IMR-90 (cell line): Measurements from ENCODE around the gene FBXL13. TPM values are rescaled to one million over a fixed set of nuclear protein-coding genes. Genes with fewer than 3 reads are reported as not detected.

Experiments used
- ATAC-seq: fragments of 200-7000 bp; cut with Tn5 transposase; 2 replicates; pipeline ENCODE4 v1.9.1; 2020; ENCODE audit warnings: low read depth, mild to moderate bottlenecking, moderate library complexity
- BruUV-seq: library from RNA; stranded (reverse); fragments of 400-500 nt; replicated peaks from 2 replicates; lab custom pipeline; 2021; lab: Mats Ljungman, UMichigan
- CTCF ChIA-PET: fragments of 300-600 bp; formaldehyde crosslinking; extraction: SDS; loops from one replicate; lab custom pipeline; 2021; ENCODE audit warnings: antibody characterized with exemption; lab: Yijun Ruan, JAX
- POLR2A ChIA-PET: fragments of 300-600 bp; sonication (Branson Sonifier 250); formaldehyde crosslinking; loops from one replicate; lab custom pipeline; 2022; ENCODE audit warnings: antibody characterized with exemption; ENCODE audit not compliant: unreplicated experiment; lab: Charles Lee
- DNase-seq: peaks from one replicate; pipeline ENCODE4 v3.0.0; 2013
- H2AFZ ChIP-seq: replicated peaks from 2 replicates; pipeline ENCODE3; 2013; ENCODE audit warnings: low read length, mild to moderate bottlenecking; ENCODE audit not compliant: poor library complexity
- H2AK5ac ChIP-seq: 2 replicates; pipeline ENCODE4 v1.6.1; 2013; ENCODE audit warnings: low read depth, low read length, inconsistent platforms
- H2AK9ac ChIP-seq: replicated peaks from 2 replicates; pipeline ENCODE3; 2013; ENCODE audit warnings: mild to moderate bottlenecking, low read depth, low read length, moderate library complexity; ENCODE audit not compliant: poor library complexity
- H2BK120ac ChIP-seq: 2 replicates; pipeline ENCODE4 v1.6.1; 2013; ENCODE audit warnings: low read depth, low read length, inconsistent platforms
- H2BK15ac ChIP-seq: 3 replicates; pipeline ENCODE4 v1.6.1; 2013; ENCODE audit warnings: low read depth, low read length, inconsistent platforms
- H2BK20ac ChIP-seq: 2 replicates; pipeline ENCODE4 v1.6.1; 2013; ENCODE audit warnings: low read depth, mild to moderate bottlenecking, inconsistent platforms, low read length, moderate library complexity
- H2BK5ac ChIP-seq: 2 replicates; pipeline ENCODE4 v1.6.1; 2013; ENCODE audit warnings: mild to moderate bottlenecking, low read depth, low read length, inconsistent platforms; ENCODE audit not compliant: poor library complexity, severe bottlenecking
- H3K14ac ChIP-seq: replicated peaks from 2 replicates; pipeline ENCODE4 v1.6.1; 2013; ENCODE audit warnings: low read depth, low read length, inconsistent platforms
- H3K18ac ChIP-seq: 2 replicates; pipeline ENCODE4 v1.6.1; 2013; ENCODE audit warnings: low read depth, low read length, control low read depth
- H3K23ac ChIP-seq: 2 replicates; pipeline ENCODE4 v1.6.1; 2013; ENCODE audit warnings: low read depth, low read length, inconsistent platforms
- H3K27ac ChIP-seq: 2 replicates; pipeline ENCODE4 v1.5.1; 2013; ENCODE audit warnings: mild to moderate bottlenecking, control low read depth, low read length; ENCODE audit not compliant: insufficient read depth
- H3K27me3 ChIP-seq: 2 replicates; pipeline ENCODE4 v1.6.1; 2013; ENCODE audit warnings: low read length; ENCODE audit not compliant: control insufficient read depth, insufficient read depth
- H3K36me3 ChIP-seq: 2 replicates; pipeline ENCODE4 v1.6.1; 2013; ENCODE audit warnings: low read length, mixed read lengths; ENCODE audit not compliant: control insufficient read depth, insufficient read depth
- H3K4ac ChIP-seq: 2 replicates; pipeline ENCODE4 v1.6.1; 2013; ENCODE audit warnings: low read depth, low read length, inconsistent platforms
- H3K4me1 ChIP-seq: 2 replicates; pipeline ENCODE4 v1.6.1; 2013; ENCODE audit warnings: low read length, mixed read lengths; ENCODE audit not compliant: control insufficient read depth, insufficient read depth
- H3K4me2 ChIP-seq: 2 replicates; pipeline ENCODE4 v1.6.1; 2013; ENCODE audit warnings: low read depth, mild to moderate bottlenecking, control low read depth, low read length, moderate library complexity
- H3K4me3 ChIP-seq: 2 replicates; pipeline ENCODE4 v1.5.1; 2013; ENCODE audit warnings: low read depth, mild to moderate bottlenecking, control low read depth, low read length, moderate library complexity; ENCODE audit not compliant: insufficient read depth
- H3K56ac ChIP-seq: 2 replicates; pipeline ENCODE4 v1.6.1; 2013; ENCODE audit warnings: low read length, inconsistent platforms; ENCODE audit not compliant: insufficient read depth; ENCODE audit errors: extremely low read depth
- H3K79me1 ChIP-seq, 2 experiments: 2 replicates each; pipeline ENCODE4 v1.6.1; 2013; ENCODE audit warnings: low read length in 2 of 2, inconsistent platforms in 1 of 2, low read depth in 1 of 2
- H3K9ac ChIP-seq: 2 replicates; pipeline ENCODE4 v1.6.1; 2013; ENCODE audit warnings: low read depth, low read length, control low read depth
- H3K9me1 ChIP-seq: 2 replicates; pipeline ENCODE4 v1.6.1; 2013; ENCODE audit warnings: low read length, inconsistent platforms; ENCODE audit not compliant: insufficient read depth
- H3K9me3 ChIP-seq: 2 replicates; pipeline ENCODE4 v1.6.1; 2013; ENCODE audit warnings: low read length; ENCODE audit not compliant: control insufficient read depth, insufficient read depth
- H4K20me1 ChIP-seq: 2 replicates; pipeline ENCODE4 v1.6.1; 2013; ENCODE audit warnings: low read length, inconsistent platforms; ENCODE audit not compliant: insufficient read depth
- H4K5ac ChIP-seq: 2 replicates; pipeline ENCODE4 v1.6.1; 2013; ENCODE audit warnings: mild to moderate bottlenecking, low read depth, low read length, control low read depth
- H4K8ac ChIP-seq, 2 experiments: 2 replicates each; pipeline ENCODE4 v1.6.1; 2013; ENCODE audit warnings: low read depth in 2 of 2, low read length in 2 of 2, control low read depth in 1 of 2, inconsistent platforms in 1 of 2
- H4K91ac ChIP-seq: 2 replicates; pipeline ENCODE4 v1.6.1; 2013; ENCODE audit warnings: low read depth, low read length, inconsistent platforms; ENCODE audit not compliant: insufficient read depth
- BHLHE40 ChIP-seq: fragments of 150-350 bp; IDR thresholded peaks from 2 replicates; pipeline ENCODE4 v1.6.1; 2016; ENCODE audit warnings: mild to moderate bottlenecking, low read depth, low read length
- CEBPB ChIP-seq: IDR thresholded peaks from 2 replicates; pipeline ENCODE4 v1.6.1; 2012; ENCODE audit warnings: low read depth, low read length, improper control_type of control experiment
- FOS ChIP-seq: fragments of 150-350 bp; IDR thresholded peaks from 2 replicates; pipeline ENCODE4 v1.6.1; 2016; ENCODE audit warnings: low read depth, low read length
- MAFK ChIP-seq: IDR thresholded peaks from 2 replicates; pipeline ENCODE4 v1.6.1; 2012; ENCODE audit warnings: low read depth, low read length, improper control_type of control experiment
- MAZ ChIP-seq: IDR thresholded peaks from 2 replicates; pipeline ENCODE4 v1.6.1; 2012; ENCODE audit warnings: low read depth, mild to moderate bottlenecking, low read length, improper control_type of control experiment, moderate library complexity, borderline replicate concordance
- MXI1 ChIP-seq: IDR thresholded peaks from 2 replicates; pipeline ENCODE4 v1.6.1; 2012; ENCODE audit warnings: low read depth, mild to moderate bottlenecking, low read length, moderate library complexity, borderline replicate concordance
- NFE2L2 ChIP-seq: fragments of 150-350 bp; IDR thresholded peaks from 2 replicates; pipeline ENCODE4 v1.6.1; 2016; ENCODE audit warnings: low read depth, mild to moderate bottlenecking, low read length
- RCOR1 ChIP-seq: IDR thresholded peaks from 2 replicates; pipeline ENCODE4 v1.6.1; 2012; ENCODE audit warnings: mild to moderate bottlenecking, low read length, improper control_type of control experiment; ENCODE audit not compliant: insufficient replicate concordance
- RFX5 ChIP-seq: IDR thresholded peaks from 2 replicates; pipeline ENCODE4 v1.8.0; 2012; ENCODE audit warnings: low read depth, mild to moderate bottlenecking, low read length, moderate library complexity
- dilution Hi-C: fragments of 300-500 bp; cut with HindIII; formaldehyde crosslinking; loops from one replicate; pipeline ENCODE4 v1.14.3; 2018; ENCODE audit warnings: low sequenced_read_pairs; ENCODE audit not compliant: unreplicated experiment
- in situ Hi-C: fragments of 300-500 bp; cut with MboI; formaldehyde crosslinking; loops from 3 replicates; pipeline ENCODE4 v1.14.3; 2019; ENCODE audit warnings: low sequenced_read_pairs, inconsistent platforms, mixed read lengths
- intact Hi-C: fragments of 100-400 bp; cut with micrococcal nuclease; formaldehyde crosslinking; loops from 2 replicates; pipeline ENCODE4 v1.10.0; 2022
- polyA plus RNA-seq, 3 experiments: library from polyadenylated mRNA; depleted of rRNA; stranded (reverse); fragments of >200 nt; gene quantifications; 2 replicates each; pipeline ENCODE4 v1.2.3, GENCODE V29; 2012; ENCODE audit warnings: low replicate concordance in 1 of 3
- total RNA-seq: library from RNA; depleted of rRNA; stranded (reverse); fragments of >200 nt; gene quantifications from 2 replicates; pipeline ENCODE4 v1.2.3, GENCODE V29; 2012
- TF ChIP-seq, protein P1 (sequence below): fragments of 150-350 bp; IDR thresholded peaks from 2 replicates; pipeline ENCODE4 v1.6.1; 2017; ENCODE audit warnings: mild to moderate bottlenecking, antibody characterized with exemption, low read length, low read depth

FBXL13 gene
- total and polyA plus RNA-seq, 2 of the 4 experiments (the other 2 are of a cell fraction): 0.24 to 0.36 TPM

DNA sequence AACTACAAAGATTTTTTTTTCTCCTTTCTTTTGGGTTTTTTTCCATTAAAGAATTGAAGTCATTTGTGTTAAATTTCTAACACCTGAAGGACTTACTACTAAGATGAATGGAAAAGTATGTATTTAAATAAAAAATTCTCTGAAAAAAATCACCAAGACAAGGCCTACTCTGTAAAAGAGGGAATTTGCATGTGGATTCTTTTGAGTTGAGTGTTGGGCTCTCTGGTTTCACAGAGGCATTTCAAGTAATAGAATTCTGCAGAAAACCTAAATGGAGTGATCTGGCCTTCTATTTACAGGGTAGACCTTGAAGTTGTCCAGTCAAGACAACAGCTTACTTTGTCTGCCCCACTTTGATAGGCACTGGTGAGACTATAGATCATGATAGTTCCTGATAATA, 157.7 kb downstream of the FBXL13 start:
- Histone ChIP-seq H4K8ac (no peak overlapping the region), H3K9ac (no peak overlapping the region), H3K4me3 (no peak overlapping the region), H3K27ac (no peak overlapping the region; the same call in 1 of the 2 replicates), H3K4ac (peak overlapping the region; percentile 41; the same call in 1 of the 2 replicates), H3K9me1 (peaks cover 11% of the 10 kb centered on the region), H3K23ac (no peak overlapping the region), H3K14ac (no peak overlapping the region; the same call in 1 of the 2 replicates), H3K4me1 (peaks cover 13% of the 10 kb centered on the region), H2BK120ac (peak overlapping the region; percentile 68; the same call in 1 of the 2 replicates), H2BK5ac (peak overlapping the region; percentile 76), H2AK9ac (no peak overlapping the region), H2BK15ac (no peak overlapping the region), H4K20me1 (no peaks in the 10 kb centered on the region; the same call in 1 of the 2 replicates), H3K9me3 (no peaks in the 10 kb centered on the region), H3K56ac (no peak overlapping the region), H2BK20ac (no peak overlapping the region), H3K79me1 (peaks cover 9 to 51% of the 10 kb centered on the region in 2 experiments; a peak in 3 of 4 replicates), H3K18ac (no peak overlapping the region), H3K27me3 (no peaks in the 10 kb centered on the region), H4K91ac (no peak overlapping the region), H3K36me3 (no peaks in the 10 kb centered on the region), H2AK5ac (0 out of 2 replicates have a peak overlapping the region, but pooled peaks have one; percentile 50), H3K4me2 (peak overlapping the region; percentile 81; the same call in 1 of the 2 replicates), H4K5ac (no peak overlapping the region), H2AFZ (no peak overlapping the region)
- in situ Hi-C loops (no loop called here), dilution Hi-C loops (no loop called here), intact Hi-C loops (loop anchor here (1.0 kb wide), 1 partner anchor 145 kb away; no protein-coding TSS in a partner anchor)
- ChIA-PET CTCF (interaction anchor here (1.1 to 1.9 kb wide), 3 partner anchors 11 to 145 kb away, joined by 4 to 14 read pairs (median 5); no protein-coding TSS in a partner anchor), POLR2A (no interaction called here)
- TF ChIP-seq NFE2L2 (no peak), RCOR1 (no peak), MAZ (no peak), BHLHE40 (no peak), MAFK (no peak), MXI1 (no peak), FOS (no peak), RFX5 (no peak), CEBPB (no peak)
- TF ChIP-seq, protein P1, sequence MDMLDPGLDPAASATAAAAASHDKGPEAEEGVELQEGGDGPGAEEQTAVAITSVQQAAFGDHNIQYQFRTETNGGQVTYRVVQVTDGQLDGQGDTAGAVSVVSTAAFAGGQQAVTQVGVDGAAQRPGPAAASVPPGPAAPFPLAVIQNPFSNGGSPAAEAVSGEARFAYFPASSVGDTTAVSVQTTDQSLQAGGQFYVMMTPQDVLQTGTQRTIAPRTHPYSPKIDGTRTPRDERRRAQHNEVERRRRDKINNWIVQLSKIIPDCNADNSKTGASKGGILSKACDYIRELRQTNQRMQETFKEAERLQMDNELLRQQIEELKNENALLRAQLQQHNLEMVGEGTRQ: no peak
- ATAC-seq: peak; percentile 45
- BruUV-seq: no TSS peak
- peak; percentile 73 for DNase-seq
